ENCODE results near the gene SMTNL2.

Gene SMTNL2

DNA sequence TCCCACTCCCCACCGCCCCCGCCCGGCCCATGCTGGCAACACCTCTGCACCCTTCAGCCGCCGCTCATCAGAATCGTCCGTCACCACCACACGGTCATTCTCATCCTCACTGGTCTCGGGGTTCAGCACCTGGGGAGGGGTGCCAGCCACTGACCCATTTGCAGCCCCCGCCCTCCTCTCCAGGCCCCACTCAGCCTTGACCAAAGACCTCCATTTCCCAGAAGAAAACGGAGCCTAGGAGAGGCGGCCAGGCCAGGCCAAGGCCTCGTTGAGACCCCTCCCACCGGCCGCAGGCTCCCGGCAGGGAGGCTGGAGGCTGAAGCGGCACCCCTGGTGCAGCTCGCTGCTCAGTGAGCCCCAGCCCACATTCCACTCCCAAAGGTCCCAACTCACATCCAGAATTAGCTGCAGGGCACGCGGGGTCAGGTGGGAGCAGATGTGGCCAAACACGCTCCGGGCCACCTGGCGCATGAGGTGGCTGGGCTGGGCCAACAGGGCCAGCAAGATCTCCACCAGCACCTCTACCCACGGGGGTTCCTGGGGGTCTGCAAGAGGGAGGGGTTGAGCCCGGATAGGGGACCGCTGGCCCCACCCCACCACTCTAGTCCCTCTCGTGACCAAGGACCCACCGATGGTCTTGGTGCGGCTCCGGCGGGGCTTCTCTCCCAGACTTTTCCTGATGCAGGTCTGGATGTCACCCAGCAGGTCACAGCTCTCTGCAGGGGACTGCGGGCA lies 38.9 kb upstream of the SMTNL2 start:
- DNase-seq, result no peak

DNA sequence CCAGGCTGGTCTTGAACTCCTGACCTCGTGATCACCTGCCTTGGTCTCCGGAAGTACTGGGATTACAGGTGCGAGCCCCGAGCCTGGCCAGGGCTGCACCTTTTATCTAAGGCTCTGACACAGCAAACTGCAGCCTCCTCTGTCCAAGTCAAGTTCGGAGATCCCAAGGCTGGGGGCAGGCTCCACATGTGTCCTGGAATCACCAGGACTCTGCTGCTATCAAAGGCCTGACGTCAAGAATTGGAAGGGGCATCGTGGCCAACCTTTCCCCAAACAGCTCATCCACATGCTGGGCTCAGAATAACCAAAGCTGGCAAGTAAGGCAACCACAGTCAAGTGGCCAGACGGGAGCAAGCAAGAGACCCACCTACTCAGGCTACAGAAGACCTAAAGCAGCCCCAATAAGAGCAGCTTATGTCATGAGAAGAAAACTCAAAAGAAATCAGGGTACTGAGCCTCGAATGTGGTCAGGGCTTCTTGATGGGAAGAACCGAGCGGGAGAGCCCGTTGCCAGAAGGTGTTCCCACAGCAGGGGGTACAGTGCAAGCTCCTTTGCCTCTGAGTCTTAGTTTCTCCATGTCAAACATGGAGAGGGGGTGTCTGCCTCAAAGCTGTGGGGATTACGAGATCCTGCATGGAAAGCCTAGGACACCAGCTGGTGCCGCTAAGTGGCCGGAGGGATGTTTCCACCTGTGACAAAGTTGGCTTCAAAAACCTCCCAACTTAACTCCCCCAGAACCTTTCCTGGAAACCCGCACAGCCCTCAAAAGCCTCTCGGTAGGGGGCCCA lies 37.0 kb upstream of the SMTNL2 start:
- no peak for DNase-seq

DNA sequence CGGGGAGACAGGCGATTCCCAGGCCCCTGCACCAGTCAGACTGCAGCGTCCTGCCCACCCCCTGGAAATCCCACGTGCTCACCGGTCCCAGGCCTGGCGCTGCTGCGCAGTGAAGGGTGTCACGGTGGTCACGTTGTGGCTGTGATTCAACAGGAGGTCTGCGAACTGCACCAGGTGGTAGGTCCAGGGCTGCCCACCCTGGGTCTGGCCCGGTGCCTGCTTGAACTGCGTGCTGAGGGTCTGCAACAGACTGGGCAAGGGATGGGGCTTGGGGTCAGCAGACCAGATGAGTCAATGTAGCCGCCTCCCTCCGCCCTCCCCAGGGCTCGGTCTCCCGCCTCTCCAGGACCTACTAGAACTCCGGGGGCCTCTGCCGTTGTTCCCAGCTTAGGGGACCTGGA lies 36.3 kb upstream of the SMTNL2 start:
- DNase-seq, result no peak

DNA sequence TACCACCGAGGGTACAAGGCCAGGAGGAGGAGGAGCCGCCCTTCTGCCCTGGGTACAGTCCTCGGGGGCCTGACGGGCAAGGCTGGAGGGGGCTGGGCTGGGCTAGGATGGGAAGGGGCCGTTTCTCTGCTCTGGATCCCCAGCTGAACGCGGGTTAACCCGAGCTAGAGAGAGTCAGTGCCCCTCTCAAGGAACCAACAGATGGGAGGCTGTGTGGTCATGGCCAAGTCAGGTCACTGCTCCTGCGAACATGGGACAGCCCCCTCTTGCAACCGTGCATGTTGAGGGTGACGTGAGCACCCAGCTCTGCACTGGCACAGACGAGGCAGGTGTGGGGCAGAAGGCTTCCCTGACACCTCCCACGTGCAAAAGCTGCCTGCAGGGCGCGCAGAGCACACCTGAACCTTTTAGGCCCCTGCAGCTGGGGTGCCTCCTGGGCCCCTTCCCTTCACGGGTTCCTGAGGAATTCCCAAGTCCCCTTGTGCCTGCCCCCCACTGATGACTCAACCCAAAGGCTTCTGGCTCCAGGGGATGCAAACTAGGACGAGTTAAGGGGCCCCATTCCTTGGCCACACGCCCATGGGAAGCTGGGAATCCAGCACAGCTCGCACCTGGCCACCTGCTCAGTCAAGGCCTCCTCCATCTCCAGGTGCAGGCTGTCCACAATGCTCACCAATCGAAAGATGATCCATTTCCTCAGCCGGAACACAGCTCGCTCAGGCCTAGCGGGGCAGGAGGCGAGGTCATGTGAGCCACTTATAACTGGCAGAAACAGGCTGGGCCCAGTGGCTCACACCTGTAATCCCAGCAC lies 35.4 kb upstream of the SMTNL2 start:
- DNase-seq, result no peak

DNA sequence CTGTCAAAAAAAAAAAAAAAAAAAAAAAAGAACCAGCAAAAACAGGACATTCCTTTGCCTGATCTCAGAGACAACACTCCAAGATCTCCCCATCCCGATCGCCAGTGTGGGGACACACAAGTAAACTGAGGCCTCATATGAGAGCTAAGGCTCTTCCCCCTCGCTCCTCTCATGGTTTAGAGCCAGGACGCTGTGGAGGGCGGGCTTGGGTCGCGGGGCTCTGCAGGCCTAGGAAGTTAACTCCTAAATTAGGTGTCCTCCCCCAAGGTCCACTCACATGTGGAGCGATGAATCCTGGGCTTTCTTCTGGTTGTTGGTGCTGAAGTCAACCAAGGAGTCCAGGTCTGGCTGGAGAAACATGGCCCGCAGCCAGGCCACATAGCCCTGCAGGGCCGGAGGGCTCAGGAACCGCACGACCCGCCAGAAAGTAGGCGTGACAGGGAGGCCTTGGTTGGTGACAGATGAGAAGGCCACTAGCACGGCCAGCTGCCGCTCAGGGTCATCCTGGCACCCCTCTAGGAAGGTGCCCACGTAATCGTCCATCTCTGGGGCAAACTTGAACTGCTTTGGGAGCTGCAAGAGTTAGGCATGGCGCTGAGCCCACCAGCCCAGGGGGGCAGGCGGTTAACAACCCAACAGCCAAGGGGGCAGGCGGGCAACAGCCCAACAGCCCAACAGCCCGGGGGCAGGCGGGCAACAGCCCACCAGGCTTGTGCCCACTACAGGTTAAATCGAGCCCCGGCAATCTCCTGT lies 34.4 kb upstream of the SMTNL2 start:
- DNase-seq, result no peak

DNA sequence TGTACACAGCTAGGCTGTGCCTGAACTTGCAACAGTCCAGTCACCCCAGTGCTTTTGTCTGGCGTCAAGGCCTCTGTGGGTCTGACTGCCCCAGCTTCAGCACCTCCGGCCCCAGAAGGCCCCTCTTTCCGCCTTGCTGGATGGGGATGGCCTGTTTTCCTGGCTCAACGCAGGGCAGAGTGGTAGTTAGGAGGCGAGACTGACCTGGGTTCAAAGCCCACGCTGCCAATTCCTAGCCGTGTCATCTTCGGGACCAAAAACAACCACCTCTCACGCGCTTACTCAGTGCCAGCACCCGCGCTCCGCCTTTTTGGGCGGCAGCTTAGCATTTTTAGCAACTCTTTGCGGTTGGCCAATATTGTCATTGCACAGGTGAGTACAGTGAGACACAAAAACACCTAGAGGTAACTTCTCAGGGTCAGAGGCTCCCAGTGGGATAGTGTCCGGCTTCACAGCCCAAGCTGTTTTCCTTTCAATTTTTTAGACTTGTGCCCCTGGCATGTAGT lies 33.7 kb upstream of the SMTNL2 start:
- no peak for DNase-seq

DNA sequence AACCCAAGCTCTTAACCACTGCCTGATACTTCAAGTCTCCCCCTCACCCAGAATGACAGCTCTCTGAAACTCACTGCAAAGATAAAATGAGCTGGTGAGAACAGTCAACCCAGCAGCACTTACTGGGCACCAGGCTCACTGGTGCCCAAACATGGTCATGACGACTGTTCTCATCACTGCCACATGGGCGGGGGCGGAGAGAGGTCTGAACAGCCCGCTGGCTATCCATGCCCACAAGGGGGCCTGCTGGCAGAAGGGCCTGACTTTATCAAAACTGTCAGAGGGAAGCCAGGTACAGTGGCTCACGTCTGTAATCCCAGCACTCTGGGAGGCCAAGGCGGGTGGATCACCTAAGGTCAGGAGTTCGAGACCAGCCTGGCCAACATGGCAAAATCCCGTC lies 33.2 kb upstream of the SMTNL2 start:
- DNase-seq, result no peak

DNA sequence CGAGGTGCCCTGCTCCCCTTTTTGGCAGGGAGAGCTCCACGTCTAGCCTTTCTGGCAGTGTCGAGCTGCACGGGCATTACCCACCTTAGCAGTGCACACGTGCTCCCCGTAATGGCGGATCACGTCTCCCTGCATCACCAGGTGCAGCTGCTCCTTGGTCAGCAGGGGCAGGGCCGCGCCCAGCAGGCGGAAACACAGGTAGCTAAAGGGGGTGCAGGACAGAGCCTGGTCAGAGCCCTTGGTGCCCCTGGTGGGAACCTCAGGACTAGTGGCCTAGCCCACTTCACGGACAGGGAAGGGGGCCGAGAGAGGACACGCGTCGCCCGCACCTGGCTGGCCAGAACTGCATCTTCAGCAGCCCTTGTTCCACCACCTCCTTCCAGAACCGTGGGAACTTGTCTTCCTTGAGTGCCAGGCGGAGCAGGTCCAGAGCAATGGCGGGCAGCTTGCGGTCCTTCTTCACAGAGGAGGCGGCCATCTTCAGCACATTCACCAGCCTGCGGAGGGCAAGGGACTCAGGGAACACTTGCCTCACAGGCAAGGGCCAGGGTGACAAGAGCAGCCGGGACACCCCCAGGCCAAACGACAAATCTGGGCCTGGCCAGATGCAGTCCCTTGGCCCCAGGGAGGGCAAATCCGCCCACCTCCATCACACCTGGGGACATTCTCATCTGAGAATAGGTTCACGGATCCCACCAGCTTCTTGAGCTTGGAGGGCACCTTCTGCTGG lies 32.4 kb upstream of the SMTNL2 start:
- DNase-seq, result no peak

DNA sequence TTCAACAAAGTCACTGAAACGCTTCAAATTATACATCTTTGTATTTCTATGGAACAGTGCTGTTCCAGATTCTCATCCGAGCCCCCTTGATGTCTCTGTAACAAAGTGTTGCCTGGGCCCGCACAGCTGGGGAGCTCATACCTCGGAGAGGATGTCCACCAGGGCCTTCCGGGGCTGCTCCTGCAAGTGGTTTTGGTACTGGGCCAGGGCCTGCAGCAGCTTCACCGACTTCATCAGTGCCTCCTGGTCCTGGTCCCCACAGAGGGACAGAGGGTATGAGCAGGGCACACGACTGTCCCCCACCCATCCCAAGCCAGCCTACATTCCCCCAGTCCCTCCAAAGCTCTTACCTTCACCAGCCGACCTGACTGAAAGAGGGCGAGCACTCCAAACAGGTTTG lies 30.7 kb upstream of the SMTNL2 start:
- DNase-seq, result no peak

DNA sequence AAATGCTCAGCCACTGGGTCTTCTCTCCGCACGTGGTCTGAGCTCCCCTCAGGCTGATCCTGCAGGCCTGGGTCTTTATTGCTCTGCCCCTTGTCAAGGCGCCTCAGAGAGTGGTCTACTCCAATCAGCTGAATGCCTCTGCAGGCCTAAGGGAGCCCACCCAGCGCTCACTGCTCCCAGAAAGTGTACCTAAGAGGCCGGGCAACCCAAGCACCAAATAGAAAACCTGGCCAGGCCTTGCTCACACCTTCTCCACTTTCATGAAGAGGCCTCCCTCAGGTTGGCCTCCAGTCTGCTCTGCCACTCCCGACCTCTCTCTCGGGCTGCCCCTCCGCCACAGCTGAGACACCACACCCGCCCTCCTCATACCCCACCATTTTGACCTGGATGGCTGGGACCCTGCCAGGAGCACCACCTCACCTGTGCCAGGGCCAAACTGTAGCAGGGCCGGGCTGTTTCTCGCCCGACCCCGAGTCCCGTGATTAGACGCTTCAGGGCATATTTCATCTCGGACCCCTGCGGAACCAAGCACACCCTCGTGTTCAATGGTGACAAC lies 29.8 kb upstream of the SMTNL2 start:
- no peak for DNase-seq

DNA sequence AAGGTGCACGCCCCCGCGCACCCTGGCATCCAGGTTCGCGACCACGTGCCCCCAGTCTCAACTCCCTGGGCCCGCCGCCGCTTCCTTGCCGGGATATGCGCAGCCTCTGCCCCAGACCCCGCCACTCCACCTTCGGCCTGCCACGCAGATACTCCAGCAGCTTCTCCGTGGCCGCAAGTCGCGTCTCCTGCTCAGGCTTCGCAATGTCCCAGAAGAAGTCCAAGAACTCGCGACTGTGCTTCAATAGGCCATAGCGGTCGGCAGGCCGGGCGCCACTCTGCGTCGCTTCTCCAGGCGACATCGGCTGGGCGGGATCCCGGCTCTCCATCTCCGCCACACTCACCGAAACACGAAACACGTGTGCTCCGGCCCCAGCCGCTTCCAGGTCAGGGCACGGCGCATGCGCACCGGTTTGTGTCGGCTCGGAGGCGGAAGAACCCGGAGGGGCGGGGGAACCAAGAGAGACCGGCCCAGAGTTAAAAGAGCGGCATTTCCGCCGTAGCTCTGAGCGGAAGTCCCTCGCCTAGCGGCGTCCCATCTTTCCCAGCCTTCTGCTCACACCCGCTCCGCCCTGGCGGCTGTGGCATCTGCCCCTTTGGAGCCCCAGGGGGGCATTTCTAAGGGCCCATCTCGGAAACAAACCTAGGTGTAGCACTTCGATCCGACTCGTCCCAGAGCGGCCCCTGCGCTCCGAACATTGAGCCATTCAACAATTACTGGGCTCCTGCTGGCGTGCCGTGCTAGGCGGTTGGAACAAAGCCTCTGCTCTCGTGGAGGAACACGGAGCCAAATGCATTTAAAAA lies 29.1 kb upstream of the SMTNL2 start, which contains the start of gene MYBBP1A:
Gene MYBBP1A (minus strand): TSS at position 388 of the 803 bp plus-strand sequence. CDS start 60 bp downstream, at position 328.
- peak; percentile 84 for DNase-seq

DNA sequence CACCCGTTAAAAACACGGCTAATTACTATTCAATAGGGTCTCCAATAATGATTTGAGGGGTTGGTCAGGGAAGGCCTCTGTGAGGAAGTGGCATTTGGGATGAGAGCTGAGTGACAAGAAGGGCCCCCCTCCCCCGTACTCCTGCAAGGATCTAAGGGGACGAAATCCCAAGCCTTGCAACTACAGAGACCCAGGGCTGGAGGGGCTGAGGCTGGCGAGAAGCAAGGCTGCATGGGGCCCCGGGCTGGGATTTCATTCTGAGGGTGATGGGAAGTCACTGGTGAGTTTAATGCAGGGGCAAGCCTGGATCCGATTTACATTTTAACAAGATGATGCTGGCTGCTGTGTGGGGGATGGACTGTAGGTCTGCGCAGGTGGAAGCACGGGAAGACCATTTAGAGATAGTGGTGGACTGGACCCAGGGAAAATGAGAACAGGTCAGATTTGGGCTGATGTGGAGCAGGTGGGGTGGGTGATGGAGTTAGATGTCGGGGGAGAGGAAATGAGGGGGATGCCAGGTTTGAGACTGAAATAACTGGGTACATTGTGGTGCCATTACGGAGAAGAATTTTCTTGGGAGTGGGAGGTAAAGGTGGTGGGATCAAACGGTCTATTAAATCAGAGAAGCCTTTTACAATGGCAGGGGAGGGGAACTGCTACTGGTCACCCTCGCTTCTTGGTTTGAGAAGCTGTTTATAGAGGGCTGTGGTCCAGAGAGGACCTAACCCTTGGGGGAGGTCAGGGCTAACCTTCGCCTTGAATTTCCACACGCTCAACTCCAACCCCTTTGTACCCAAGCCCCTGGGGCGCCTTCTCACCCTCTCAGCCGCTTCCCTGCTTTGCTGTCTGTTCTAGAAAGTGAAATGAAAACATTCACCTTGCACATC lies 28.2 kb upstream of the SMTNL2 start:
- no peak for DNase-seq

DNA sequence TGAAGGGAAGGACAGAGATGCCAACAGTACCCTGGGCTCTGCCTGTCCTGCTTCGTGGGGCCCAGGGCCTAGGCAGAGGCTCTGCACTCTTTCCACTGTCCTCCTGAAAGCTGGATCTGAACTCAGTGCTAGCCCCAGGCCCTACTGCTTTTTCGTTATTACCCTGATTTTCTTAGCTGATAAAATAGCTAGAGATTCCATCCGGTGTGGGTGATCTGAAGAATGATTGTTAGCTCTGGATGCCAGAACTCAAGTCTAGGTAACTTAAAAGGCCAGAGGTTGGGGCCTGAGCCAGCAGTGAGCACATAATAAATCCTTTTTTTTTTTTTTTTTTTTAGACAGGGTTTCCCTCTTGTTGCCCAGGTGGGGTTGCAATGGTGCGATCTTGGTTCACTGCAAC lies 27.3 kb upstream of the SMTNL2 start:
- DNase-seq, result no peak

DNA sequence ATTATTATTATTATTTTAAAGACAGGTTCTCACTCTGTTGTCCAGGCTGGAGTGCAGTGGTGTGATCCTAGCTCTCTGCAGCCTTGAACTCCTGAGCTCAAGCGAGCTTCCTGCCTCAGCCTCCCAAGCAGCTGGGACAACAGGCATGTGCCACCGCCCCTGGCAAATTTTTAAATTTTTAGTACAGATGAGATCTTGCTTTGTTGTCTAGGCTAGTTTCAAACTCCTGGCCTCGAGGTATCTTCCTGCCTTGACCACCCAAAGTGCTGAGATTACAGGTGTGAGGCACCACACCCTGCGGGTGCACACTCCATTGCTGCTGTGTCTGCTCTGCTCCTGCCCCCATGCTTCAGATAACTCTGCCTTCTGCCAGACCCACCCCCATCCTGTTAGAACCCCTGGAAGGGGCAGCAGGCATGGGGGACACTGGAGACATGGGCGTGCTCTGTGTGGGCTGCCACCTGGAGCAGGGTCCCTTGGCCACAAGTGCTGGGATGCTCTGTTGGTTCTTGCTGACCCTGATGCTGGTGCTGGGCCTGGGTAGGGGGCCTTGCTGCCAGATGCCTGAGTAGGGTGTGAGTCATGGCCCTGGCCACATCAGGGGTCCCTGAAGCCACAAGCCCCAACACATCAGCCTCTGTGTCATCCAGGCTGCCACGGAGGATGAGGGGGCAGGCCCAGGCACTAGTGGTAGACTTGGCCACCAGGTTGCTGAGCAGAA lies 26.5 kb upstream of the SMTNL2 start:
- no peak for DNase-seq

DNA sequence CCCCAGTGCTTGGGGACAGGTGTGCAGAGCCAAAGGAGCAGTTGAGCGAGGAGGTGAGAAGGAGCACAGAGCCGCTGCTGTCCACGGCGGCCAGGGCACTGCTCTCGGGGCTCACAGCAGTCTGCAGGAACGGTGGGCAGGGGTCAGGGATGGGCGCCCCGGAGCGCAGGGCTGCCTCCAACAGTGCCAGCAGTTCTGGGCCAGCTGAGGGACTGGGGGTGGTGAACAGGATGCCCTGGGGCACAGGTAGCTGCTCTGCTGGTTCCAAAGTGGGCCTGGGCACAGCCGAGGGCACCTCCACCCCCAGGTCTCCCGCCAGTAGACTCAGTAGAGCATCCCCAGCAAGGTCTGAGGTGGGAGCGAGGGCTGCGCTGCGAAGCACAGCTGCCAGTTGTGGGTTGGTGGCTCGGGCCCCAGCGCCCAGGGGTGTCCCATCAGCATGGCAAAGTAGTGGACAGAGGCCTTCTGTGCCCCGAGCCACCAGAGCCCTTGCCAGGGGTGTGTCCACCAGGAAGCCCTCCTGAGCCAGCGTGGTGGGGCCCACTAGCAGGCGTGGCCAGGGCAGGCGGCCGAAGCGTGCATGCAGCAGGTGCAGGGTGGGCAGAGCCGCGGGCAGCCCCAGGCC lies 25.9 kb upstream of the SMTNL2 start:
- DNase-seq, result no peak

DNA sequence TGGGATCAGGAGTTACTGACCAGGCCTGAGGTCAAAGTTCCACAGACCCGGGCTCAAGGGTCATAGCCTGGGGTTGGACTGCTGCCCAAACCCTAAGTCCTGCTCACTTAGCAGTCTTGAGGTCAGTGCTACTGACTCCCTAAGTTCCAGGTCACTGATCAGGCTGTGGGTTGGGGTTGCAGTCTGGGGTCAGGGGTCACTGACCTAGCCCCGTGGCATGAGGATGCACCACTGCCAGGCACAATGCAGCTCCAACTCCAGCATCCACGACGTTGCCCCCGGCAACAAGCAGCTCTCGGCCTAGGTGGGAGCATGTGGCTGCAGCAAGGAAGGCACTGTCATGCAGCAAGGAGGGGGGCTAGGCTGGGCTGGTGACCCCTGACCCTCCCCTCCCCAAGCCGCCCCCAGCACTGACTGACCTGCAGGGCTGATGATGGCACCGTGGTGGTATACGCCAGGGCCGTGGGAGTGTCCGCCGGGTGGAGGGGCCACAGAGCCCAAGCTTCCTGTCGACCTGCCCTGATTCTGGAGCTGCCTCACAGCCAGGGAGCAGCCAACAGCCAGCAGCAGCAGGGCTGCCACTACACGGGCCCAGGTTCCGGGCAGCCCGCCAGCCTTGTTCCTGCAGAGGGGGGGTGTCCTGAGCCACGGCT lies 25.1 kb upstream of the SMTNL2 start:
- no peak for DNase-seq

DNA sequence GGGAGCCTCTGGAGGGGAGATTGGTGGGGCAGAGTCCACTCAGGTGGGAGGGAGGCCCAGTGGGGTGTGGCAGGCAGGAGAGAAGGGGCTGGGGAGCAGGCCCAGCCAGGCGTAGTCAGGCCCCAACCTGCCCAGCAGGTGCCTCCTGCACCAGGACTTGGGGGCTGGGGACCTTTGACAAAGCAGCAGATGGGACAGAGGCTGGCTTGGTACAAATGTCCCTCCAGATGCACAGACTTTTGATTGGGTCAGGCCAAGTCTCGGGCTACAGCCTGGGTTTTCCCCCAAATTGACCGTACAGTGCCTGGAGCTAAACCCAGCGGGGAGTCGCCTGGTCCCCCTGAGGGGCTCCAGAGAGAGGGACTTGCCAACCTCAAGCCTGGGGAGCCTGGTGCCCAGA lies 24.4 kb upstream of the SMTNL2 start:
- no peak for DNase-seq

DNA sequence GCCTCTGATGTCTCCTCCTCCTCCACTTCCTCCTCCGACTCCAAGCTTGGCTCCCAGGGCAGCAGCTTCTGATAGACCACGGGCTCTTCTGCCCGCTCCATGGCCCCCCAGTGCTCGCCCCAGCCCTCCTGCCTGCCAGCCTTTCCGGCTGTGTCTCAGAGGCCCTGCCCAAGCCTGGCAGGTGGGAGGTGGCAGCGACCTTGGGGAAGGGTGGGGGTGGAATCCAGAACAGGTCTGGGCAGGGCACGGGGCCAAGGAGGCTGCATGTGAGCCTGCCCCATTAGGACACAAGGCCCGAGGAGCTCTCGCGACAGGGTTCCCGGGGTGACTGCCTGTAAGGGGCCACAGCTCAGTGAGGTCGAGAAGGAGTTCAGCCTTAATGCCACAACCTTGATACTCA lies 23.9 kb upstream of the SMTNL2 start, which contains the start of gene GGT6:
Gene GGT6 (minus strand): TSS at position 157 of the 400 bp plus-strand sequence. CDS start 56 bp downstream, at position 101.
- DNase-seq, result no peak

All from NCI-H1048 (cell line).